ENCODE results near the gene ALDH3B2.
"Not testable (repeated sequence)": the region's sequence is repeated elsewhere in the genome, so short reads cannot be mapped to it uniquely, and the experiment has no call there.

ALDH3B2 gene

GRCh38 chr11:67642173-67643120 is 32.0 kb downstream of the ALDH3B2 start:
- no peak for DNase-seq (ENCODE audit: low read depth in 2 of 2)

DNA sequence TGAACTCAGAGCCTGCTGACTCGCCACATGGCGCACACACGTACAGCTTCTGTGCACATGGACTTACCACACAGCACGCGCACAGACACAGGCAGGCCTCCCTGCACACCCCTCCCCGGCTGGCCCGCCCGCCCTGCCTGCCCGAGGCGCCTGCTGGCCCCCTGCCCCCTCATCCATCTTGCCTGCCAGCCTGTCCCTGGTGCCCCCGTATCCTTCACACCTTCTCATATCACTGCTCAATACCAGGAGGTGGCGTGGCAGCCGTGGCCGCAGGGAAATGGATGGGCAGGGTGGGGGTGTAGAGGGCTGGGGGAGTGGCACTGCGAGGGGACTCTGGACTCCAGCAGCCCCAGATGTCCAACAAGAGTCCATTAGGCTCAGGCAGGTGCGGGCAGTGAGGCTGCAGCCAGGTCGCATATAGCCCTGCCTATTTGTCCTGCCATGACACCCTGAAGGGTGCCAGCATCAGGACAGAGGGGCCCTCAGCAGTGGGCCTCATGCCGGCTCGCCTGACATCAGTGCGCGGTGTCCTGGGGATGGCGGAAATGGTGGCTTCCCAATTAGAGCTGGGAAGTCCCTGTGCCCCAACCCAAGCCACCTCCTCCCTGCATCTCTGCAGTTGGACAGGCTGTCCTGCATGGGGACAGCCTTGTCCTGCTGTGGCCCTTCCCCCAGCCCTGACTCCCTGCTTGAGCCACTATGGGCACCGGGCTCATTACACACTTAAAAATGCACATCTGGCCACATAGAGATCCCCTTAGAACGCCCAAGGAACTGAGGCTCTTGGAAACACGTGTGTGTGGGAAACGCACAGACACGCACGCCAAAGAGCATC is 32.9 kb downstream of the ALDH3B2 start:
- DNase-seq (ENCODE audit: low read depth in 2 of 2): no peak

GRCh38 chr11:67640758-67641337 is 33.6 kb downstream of the ALDH3B2 start:
- DNase-seq (ENCODE audit: low read depth in 2 of 2): no peak

DNA sequence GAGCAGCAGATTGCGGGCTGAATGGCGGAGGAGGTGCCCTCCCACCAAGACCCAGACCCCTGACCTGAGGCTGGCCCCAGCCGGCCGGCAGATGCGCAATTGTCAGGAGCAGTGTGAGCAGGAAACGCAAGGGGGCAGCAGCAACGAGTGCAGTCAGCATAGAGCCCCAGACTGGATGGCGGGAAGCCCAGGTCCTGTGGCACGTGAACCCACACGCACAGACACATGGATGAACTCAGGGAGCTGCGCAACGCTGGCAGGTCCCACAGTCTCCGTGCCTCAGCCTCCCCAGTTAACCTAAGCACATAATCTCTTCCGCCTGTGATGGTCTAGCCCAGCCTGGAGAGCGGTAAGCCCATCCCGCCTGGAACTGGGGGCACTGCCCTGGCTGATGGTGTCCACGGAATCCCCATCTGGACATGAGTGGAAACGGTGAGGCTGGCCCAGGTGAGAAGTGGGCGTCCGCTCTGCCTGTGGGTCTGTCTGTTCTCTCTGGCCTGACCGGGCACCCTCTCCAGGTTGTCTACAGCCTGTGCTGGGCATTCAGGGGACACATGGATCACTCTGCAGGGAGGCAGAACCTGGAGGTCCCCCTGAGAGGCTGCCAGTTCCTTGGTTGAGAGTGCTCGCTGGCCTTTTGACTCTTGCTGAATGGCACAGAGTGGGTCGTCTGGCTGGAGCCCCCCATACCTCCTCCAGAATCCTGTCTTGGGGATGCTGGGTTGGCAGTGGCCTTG is 34.2 kb downstream of the ALDH3B2 start:
- peak in 1 of 2 donors; percentile 38 for DNase-seq (ENCODE audit: low read depth in 2 of 2)

GRCh38 chr11:67639438-67639859 is 35.0 kb downstream of the ALDH3B2 start, which contains the start of gene TBX10:
TBX10 (minus strand) TSS chr11:67639763; CDS start chr11:67639472, 291 bp downstream.
- no peak for DNase-seq (ENCODE audit: low read depth in 2 of 2)

- no peak for DNase-seq (ENCODE audit: low read depth in 2 of 2)
These were observed 35.6 kb downstream of the ALDH3B2 start for GRCh38 chr11:67638535-67639437.

DNA sequence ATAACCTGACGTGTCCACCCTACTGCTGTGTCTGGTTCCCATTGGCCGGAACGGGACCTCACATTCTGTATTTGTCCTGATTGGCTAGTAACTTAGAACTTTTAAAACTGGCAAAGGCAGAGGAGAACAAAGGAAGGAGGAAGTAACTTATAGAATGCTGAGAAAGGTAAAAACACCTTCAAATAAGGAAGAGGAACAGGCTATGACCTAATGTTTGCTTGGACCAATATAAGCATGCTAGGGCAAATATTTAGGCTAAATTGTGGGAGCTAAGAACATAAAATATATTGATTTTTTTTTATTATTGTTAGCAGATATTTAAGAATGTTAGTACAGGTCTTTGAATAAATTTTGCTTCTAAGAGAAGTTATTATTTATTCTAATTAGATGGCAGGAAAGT is 37.0 kb downstream of the ALDH3B2 start:
- not testable (repeated sequence) for DNase-seq (ENCODE audit: low read depth in 2 of 2)

- DNase-seq (ENCODE audit: low read depth in 2 of 2): no peak
These were observed 37.5 kb downstream of the ALDH3B2 start for GRCh38 chr11:67636962-67637361.

DNA sequence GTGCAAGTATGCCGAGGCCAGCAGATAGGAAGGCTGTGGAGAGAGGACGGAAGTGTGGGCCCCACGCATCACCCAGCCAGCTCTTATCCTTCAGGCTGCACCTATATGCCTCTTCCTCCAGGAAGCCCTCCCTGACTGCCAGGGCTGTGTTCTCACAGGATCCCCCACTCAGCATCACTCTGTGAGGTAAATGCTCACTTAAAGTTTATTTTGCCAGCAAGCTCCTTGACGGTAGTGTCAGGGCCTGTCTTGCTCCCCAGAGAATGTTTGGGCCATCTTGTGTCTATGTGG is 39.2 kb downstream of the ALDH3B2 start:
- no peak for DNase-seq (ENCODE audit: low read depth in 2 of 2)

DNA sequence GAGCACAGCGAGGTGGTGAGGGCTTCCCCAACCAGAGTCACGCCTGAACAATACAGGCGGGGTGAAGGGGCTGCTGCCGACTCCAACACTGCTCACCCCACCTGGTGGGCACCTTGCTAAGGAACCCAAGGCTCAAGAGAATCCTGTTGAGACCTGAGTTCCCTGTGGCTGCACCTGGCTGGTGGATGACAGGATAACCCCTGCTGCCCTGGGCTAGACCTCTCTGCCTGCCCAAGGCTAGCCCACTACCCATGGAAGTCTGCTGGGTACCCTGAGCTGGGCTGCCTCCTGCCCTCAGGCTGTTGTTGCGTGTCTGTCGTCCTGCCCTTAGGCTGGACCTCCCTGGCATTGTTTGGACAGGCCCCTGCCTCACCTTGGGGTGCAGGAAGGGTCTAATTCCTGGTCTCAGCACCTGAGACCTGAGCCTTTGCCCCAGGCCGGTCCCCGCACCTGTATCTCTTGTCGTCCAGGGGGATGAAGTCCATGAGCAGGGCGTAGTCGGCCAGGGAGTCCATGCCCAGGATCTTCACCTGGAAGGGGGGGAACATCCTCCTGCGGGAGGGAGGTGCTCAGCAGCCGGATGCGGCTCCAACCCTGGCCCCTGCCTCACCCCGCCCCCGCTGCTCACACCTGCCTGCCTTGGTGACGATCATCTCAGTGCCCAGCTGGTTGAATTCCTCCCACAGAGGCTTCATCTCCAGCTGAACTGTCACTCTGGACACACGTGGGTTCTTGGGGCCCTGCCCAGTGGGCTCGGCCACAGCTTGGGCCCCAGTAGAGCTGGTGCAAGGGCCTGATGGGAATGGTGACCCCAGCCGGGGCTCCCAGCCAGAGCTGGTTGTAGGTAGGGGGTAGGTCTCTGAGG is 39.8 kb downstream of the ALDH3B2 start:
- no peak for DNase-seq (ENCODE audit: low read depth in 2 of 2)

DNA sequence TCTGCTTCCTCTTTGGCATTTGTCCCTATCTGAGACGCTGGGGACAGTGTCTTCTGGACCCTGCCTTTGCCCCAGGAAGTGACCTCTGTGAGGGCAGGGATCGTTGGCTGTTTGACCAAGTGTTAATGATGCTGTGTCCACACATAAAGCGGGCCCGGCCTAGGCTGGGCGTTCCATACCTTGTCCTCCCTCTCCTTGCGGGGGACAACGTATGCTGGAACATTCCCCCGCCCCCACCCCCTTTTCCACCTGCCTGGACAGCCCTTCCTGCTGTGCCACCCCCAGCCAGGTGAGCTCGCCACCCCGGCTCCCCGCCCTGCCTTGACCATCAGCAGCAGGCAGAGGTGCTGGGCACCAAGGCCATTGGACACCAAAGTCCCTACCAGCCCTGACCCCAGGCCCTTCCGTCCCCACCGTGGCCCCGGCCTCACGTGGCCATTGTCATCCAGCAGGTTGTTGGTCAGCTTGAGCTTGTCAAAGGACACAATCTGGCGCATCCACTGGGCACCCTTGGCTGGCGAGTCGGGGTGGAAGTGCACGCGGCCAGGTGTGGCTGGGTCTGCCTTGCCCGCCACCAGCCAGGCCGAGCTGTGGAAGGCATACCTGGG is 40.6 kb downstream of the ALDH3B2 start:
- no peak for DNase-seq (ENCODE audit: low read depth in 2 of 2)

GRCh38 chr11:67632982-67633755 is 41.3 kb downstream of the ALDH3B2 start:
- DNase-seq (ENCODE audit: low read depth in 2 of 2): no peak

GRCh38 chr11:67632175-67632981 is 42.0 kb downstream of the ALDH3B2 start:
- DNase-seq (ENCODE audit: low read depth in 2 of 2): no peak

- DNase-seq (ENCODE audit: low read depth in 2 of 2): no peak
These were observed 42.6 kb downstream of the ALDH3B2 start for GRCh38 chr11:67631853-67632174.

DNA sequence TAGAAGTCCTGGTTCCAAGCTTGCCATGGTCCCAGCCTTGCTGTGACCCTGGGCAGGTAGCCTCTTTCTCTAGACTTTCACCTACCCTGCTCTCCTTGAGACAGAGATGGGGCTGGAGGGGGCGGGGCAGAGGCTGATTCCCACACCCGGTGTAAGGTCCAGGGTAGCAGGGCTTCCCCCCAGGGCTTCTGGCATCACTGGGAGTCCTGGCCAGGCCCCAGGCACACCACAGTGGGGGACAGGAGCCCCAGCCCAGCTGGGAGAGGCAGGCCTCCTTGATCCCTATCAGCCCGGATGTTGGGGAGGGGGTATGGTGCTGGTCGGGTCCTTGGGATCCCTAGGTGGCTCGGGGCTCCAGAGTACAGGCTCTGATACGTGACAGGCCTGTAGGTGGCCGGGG is 43.0 kb downstream of the ALDH3B2 start:
- DNase-seq (ENCODE audit: low read depth in 2 of 2): no peak

GRCh38 chr11:67630943-67631331 is 43.5 kb downstream of the ALDH3B2 start:
- DNase-seq (ENCODE audit: low read depth in 2 of 2): no peak

GRCh38 chr11:67630228-67630942 is 44.0 kb downstream of the ALDH3B2 start:
- peak in 1 of 2 donors; percentile 86 for DNase-seq (ENCODE audit: low read depth in 2 of 2)

All from stimulated activated CD8-positive, alpha-beta memory T cell treated with anti-CD3 and anti-CD28 coated beads, Interleukin-7, amount 100 ng/mL, for 1 hour (primary cell).